OCI-LY7 (cell line): ENCODE measurements around the gene PRR7. TPM values are rescaled to one million over a fixed set of nuclear protein-coding genes. Genes with fewer than 3 reads are reported as not detected.

Experiments
- BruUV-seq: library from RNA; stranded (reverse); fragments of 400-500 nt; replicated peaks from 2 replicates; lab custom pipeline; 2021; lab: Mats Ljungman, UMichigan
- CTCF ChIA-PET: fragments of 300-600 bp; sonication (Branson Sonifier 250); formaldehyde crosslinking; loops from one replicate; lab custom pipeline; 2022; ENCODE audit warnings: antibody characterized with exemption; ENCODE audit not compliant: unreplicated experiment; lab: Charles Lee
- POLR2A ChIA-PET: fragments of 300-600 bp; sonication (Branson Sonifier 250); formaldehyde crosslinking; loops from one replicate; lab custom pipeline; 2022; ENCODE audit warnings: antibody characterized with exemption; lab: Charles Lee
- DNase-seq: peaks from one replicate; pipeline ENCODE4 v3.0.0-alpha.2; 2015; ENCODE audit warnings: low spot score
- H2AFZ ChIP-seq: fragments of 200-600 bp; sonication (generic), shearing (Covaris generic); 2 replicates; pipeline ENCODE4 v1.6.1; 2014; ENCODE audit warnings: mild to moderate bottlenecking, antibody characterized with exemption, low read length, moderate library complexity
- H3K27ac ChIP-seq: fragments of 200-600 bp; sonication (generic); 2 replicates; pipeline ENCODE4 v1.5.1; 2014; ENCODE audit warnings: mixed run types, low read depth, mild to moderate bottlenecking, moderate library complexity, low read length, inconsistent platforms; ENCODE audit not compliant: poor library complexity, severe bottlenecking
- H3K36me3 ChIP-seq: fragments of 200-600 bp; sonication (generic); 2 replicates; pipeline ENCODE4 v1.6.1; 2014; ENCODE audit warnings: mild to moderate bottlenecking, antibody characterized with exemption, low read length, moderate library complexity, mixed read lengths; ENCODE audit not compliant: insufficient read depth
- H3K4me1 ChIP-seq: fragments of 200-600 bp; sonication (generic); 2 replicates; pipeline ENCODE4 v1.5.1; 2014; ENCODE audit warnings: mild to moderate bottlenecking, low read length; ENCODE audit not compliant: insufficient read depth, poor library complexity, severe bottlenecking
- H3K4me2 ChIP-seq: fragments of 200-600 bp; sonication (generic); 2 replicates; pipeline ENCODE4 v1.6.1; 2014; ENCODE audit warnings: mild to moderate bottlenecking, low read length
- H3K4me3 ChIP-seq: fragments of 200-600 bp; sonication (generic); 2 replicates; pipeline ENCODE4 v1.5.1; 2014; ENCODE audit warnings: mild to moderate bottlenecking, low read depth, low read length; ENCODE audit not compliant: poor library complexity, severe bottlenecking
- H3K79me2 ChIP-seq: fragments of 200-600 bp; sonication (generic); 2 replicates; pipeline ENCODE4 v1.6.1; 2016; ENCODE audit warnings: low read depth, mild to moderate bottlenecking, low read length, moderate library complexity, mixed read lengths; ENCODE audit not compliant: insufficient read depth
- H3K9me2 ChIP-seq: fragments of 200-600 bp; sonication (generic); 2 replicates; pipeline ENCODE4 v1.6.1; 2016; ENCODE audit warnings: mild to moderate bottlenecking, low read length, mixed read lengths; ENCODE audit not compliant: insufficient read depth
- H3K9me3 ChIP-seq: fragments of 200-600 bp; sonication (generic); 2 replicates; pipeline ENCODE4 v1.6.1; 2014; ENCODE audit warnings: mild to moderate bottlenecking, mixed run types, low read length, mixed read lengths
- H4K20me1 ChIP-seq: fragments of 200-600 bp; sonication (generic); 2 replicates; pipeline ENCODE4 v1.6.1; 2014; ENCODE audit warnings: mild to moderate bottlenecking, antibody characterized with exemption, low read length, moderate library complexity, mixed read lengths; ENCODE audit not compliant: insufficient read depth
- CTCF ChIP-seq: fragments of 200-600 bp; sonication (generic); conservative IDR thresholded peaks from 2 replicates; pipeline ENCODE4 v1.5.1; 2014; ENCODE audit warnings: mild to moderate bottlenecking, antibody characterized with exemption, low read length, moderate library complexity, mixed read lengths
- EZH2phosphoT487 ChIP-seq: fragments of 200-600 bp; sonication (generic); IDR thresholded peaks from 2 replicates; pipeline ENCODE4 v1.6.1; 2018; ENCODE audit warnings: low read depth, borderline replicate concordance, mild to moderate bottlenecking, mixed run types, antibody characterized with exemption, low read length, moderate library complexity, mixed read lengths
- intact Hi-C: fragments of 100-400 bp; cut with micrococcal nuclease; formaldehyde crosslinking; loops from one replicate; pipeline ENCODE4 v1.10.0; 2022; ENCODE audit not compliant: unreplicated experiment
- total RNA-seq, 2 experiments: library from RNA; depleted of rRNA in 1 of 2; stranded (reverse); fragments of >200 nt in 1 of 2; shearing (Covaris generic) in 1 of 2; gene quantifications; 2 replicates each; pipeline ENCODE4 v1.2.3, GENCODE V29; 2014 to 2022

The PRR7 gene
- total RNA-seq, 2 experiments from 2014 or later: 12.8 to 13.6 TPM

GRCh38 chr5:177477701-177478477 lies 31.3 kb downstream of the PRR7 start:
- H3K9me3 ChIP-seq: no peaks in the 10 kb centered on the region
- BruUV-seq: no TSS peak
- H3K36me3 ChIP-seq: no peaks in the 10 kb centered on the region
- DNase-seq: no peak
- TF ChIP-seq EZH2phosphoT487 (no peak), CTCF (no peak)
- CTCF ChIA-PET: no interaction called here
- POLR2A ChIA-PET: interaction anchor here (0.6 to 1.6 kb wide), 2 partner anchors 31 to 56 kb away, joined by 3 to 4 read pairs; no protein-coding TSS in a partner anchor
- no peak overlapping the region for H2AFZ ChIP-seq
- no peaks in the 10 kb centered on the region for H4K20me1 ChIP-seq
- no peaks in the 10 kb centered on the region for H3K79me2 ChIP-seq
- H3K4me3 ChIP-seq: no peak overlapping the region
- H3K4me1 ChIP-seq: peaks cover under 1% of the 10 kb centered on the region
- no peak overlapping the region for H3K4me2 ChIP-seq
- H3K27ac ChIP-seq: no peak overlapping the region
- intact Hi-C loops: no loop called here
- H3K9me2 ChIP-seq: no peaks in the 10 kb centered on the region

GRCh38 chr5:177478711-177479646 lies 32.4 kb downstream of the PRR7 start:
- Histone ChIP-seq H2AFZ (no peak overlapping the region), H3K79me2 (no peaks in the 10 kb centered on the region), H3K36me3 (no peaks in the 10 kb centered on the region), H3K9me2 (no peaks in the 10 kb centered on the region), H3K4me3 (no peak overlapping the region), H4K20me1 (no peaks in the 10 kb centered on the region), H3K4me2 (no peak overlapping the region), H3K27ac (no peak overlapping the region), H3K4me1 (no peaks in the 10 kb centered on the region), H3K9me3 (no peaks in the 10 kb centered on the region)
- intact Hi-C loops: no loop called here
- CTCF ChIA-PET: no interaction called here
- TF ChIP-seq EZH2phosphoT487 (no peak), CTCF (no peak)
- DNase-seq: no peak
- POLR2A ChIA-PET: interaction anchor here (0.6 to 1.6 kb wide), 2 partner anchors 30 to 55 kb away, joined by 3 to 4 read pairs; no protein-coding TSS in a partner anchor
- no TSS peak for BruUV-seq
